ENCODE data around the gene BAAT.
A peak's percentile ranks its signal among the peaks of the same experiment; 100 is the strongest.

The BAAT gene

DNA sequence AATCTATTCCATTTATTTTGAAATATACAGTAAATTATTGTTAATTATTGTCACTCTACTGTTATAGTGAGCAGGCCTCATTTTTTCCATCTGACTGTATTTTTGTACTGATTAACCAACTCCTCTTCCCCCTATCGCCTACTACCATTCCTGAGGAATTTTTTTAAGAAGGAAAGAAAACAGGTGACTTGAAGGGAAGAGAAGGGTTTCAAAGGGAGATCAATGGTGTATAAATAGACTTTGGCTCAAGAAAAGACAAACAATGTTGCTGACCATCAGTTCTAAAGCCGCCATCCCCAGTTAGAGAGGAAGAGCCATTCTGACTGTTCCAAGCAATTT, 69.7 kb downstream of the BAAT start:
- DNase-seq (ENCODE audit: low read depth in 2 of 2) = no peak

- DNase-seq (ENCODE audit: low read depth in 2 of 2) = no peak
These were observed 72.1 kb downstream of the BAAT start for GRCh38 chr9:101312661-101313060.

DNA sequence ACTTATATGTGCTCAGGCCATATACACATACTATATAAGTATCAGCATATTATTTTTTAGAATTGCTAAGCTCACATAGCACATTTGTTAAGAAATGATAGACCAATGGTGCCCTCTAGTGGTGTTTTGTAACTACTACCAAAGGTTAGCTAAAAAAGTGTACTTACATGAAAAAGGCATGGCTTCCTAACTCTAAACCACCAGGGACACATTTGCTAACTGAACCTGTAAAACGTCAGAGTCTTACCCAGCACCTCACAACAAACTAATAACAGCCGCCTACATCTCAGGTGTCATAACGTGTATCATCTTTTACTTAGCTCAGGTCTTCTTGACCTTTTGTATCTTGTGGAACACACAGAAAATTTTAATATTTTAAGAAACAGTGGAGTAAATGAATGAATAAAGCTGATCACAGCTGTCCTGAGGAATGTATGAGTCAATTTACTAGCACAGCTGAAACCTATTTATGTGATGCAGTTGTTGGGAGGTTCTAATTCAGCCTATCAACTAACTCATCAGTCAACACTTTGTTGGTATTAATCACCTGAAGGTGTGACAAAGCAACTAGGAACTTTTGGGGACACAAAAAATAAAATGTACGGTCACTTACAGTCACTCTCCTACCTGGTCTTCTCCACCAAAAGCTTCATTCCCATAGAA, 72.9 kb downstream of the BAAT start:
- DNase-seq (ENCODE audit: low read depth in 2 of 2) = peak; percentile 39 to 49

GRCh38 chr9:101311191-101311590, 73.6 kb downstream of the BAAT start:
- no peak for DNase-seq (ENCODE audit: low read depth in 2 of 2)

Measured in fibroblast of skin of left biceps (primary cell).